Endothelial cell of umbilical vein (primary cell): ENCODE measurements around the gene GNB2. TPM values are rescaled to one million over a fixed set of nuclear protein-coding genes. Genes with fewer than 3 reads are reported as not detected.

Experiments used
- BruUV-seq: library from RNA; stranded (reverse); fragments of 400-500 nt; replicated peaks from 2 replicates; lab custom pipeline; 2021; lab: Mats Ljungman, UMichigan
- CTCF ChIA-PET: fragments of 300-600, 350-600 bp; sonication (Branson Sonifier 250); formaldehyde crosslinking; loops from one replicate; lab custom pipeline; 2021; ENCODE audit warnings: antibody characterized with exemption, inconsistent platforms; lab: Charles Lee
- POLR2A ChIA-PET: fragments of 300-600, 350-600 bp; sonication (Branson Sonifier 250); formaldehyde crosslinking; loops from one replicate; lab custom pipeline; 2021; ENCODE audit warnings: antibody characterized with exemption, inconsistent platforms; lab: Charles Lee
- DNase-seq: peaks from one replicate; pipeline ENCODE4 v3.0.0-alpha.2; 2011; ENCODE audit warnings: low read depth, low spot score
- FAIRE-seq: peaks from 2 replicates; lab custom pipeline; 2011; peaks lifted over from hg19 to GRCh38; lab: Jason Lieb, UNC
- H2AFZ ChIP-seq: 2 replicates; pipeline ENCODE4 v1.6.0; 2012; ENCODE audit warnings: low read depth, low read length, control low read depth, inconsistent platforms
- H3K27ac ChIP-seq: 2 replicates; pipeline ENCODE4 v1.5.1; 2011; ENCODE audit warnings: low read depth, mild to moderate bottlenecking, control low read depth, low read length, moderate library complexity; ENCODE audit not compliant: insufficient read depth
- H3K27me3 ChIP-seq, 2 experiments: 2 replicates each; pipeline versions ENCODE4 v1.6.0 to v1.6.1; 2011; ENCODE audit warnings: low read length in 2 of 2, mixed read lengths in 1 of 2; ENCODE audit not compliant: control insufficient read depth in 2 of 2, insufficient read depth in 2 of 2
- H3K36me3 ChIP-seq, 2 experiments: 2 replicates in 1 of 2; 3 replicates in 1 of 2; pipeline ENCODE4 v1.5.1; 2011; ENCODE audit warnings: low read length in 2 of 2, mild to moderate bottlenecking in 1 of 2, moderate library complexity in 1 of 2; ENCODE audit not compliant: control insufficient read depth in 2 of 2, insufficient read depth in 2 of 2; ENCODE audit errors: extremely low read depth in 1 of 2
- H3K4me1 ChIP-seq: 3 replicates; pipeline ENCODE4 v1.5.1; 2011; ENCODE audit warnings: mild to moderate bottlenecking, low read length; ENCODE audit not compliant: control insufficient read depth, insufficient read depth; ENCODE audit errors: extremely low read depth
- H3K4me2 ChIP-seq: 2 replicates; pipeline ENCODE4 v1.6.1; 2011; ENCODE audit warnings: low read length, control low read depth, mixed read lengths; ENCODE audit not compliant: insufficient read depth
- H3K4me3 ChIP-seq, 3 experiments: fragments of 200-600 bp in 1 of 3; sonication (generic), shearing (Covaris generic) in 1 of 3; replicated peaks in 1 of 3; 2 replicates each; pipeline ENCODE4 v1.5.1; 2011 to 2016; ENCODE audit warnings: control low read depth in 3 of 3, low read length in 3 of 3, mild to moderate bottlenecking in 2 of 3, inconsistent platforms in 1 of 3, low read depth in 1 of 3, moderate library complexity in 1 of 3; ENCODE audit not compliant: insufficient read depth in 1 of 3
- H3K79me2 ChIP-seq: 2 replicates; pipeline ENCODE4 v1.6.0; 2012; ENCODE audit warnings: low read length, inconsistent platforms; ENCODE audit not compliant: control insufficient read depth, insufficient read depth
- H3K9ac ChIP-seq: replicated peaks from 2 replicates; pipeline ENCODE3; 2011; ENCODE audit warnings: low read length, control low read depth; ENCODE audit not compliant: insufficient read depth; ENCODE audit errors: extremely low read depth
- H3K9me1 ChIP-seq: replicated peaks from 3 replicates; pipeline ENCODE4 v1.6.0; 2011; ENCODE audit warnings: mild to moderate bottlenecking, low read length; ENCODE audit not compliant: control insufficient read depth, insufficient read depth; ENCODE audit errors: extremely low read depth
- H3K9me3 ChIP-seq: replicated peaks from 2 replicates; pipeline ENCODE4 v1.5.1; 2012; ENCODE audit warnings: low read length, inconsistent platforms; ENCODE audit not compliant: control insufficient read depth, insufficient read depth
- H4K20me1 ChIP-seq: replicated peaks from 2 replicates; pipeline ENCODE3; 2011; ENCODE audit warnings: mild to moderate bottlenecking, low read length; ENCODE audit not compliant: control insufficient read depth, insufficient read depth; ENCODE audit errors: extremely low read depth
- EZH2 ChIP-seq: IDR thresholded peaks from 2 replicates; pipeline ENCODE4 v1.6.1; 2012; ENCODE audit warnings: borderline replicate concordance, low read depth, mild to moderate bottlenecking, moderate library complexity, low read length, inconsistent platforms; ENCODE audit not compliant: severe bottlenecking
- FOS ChIP-seq: IDR thresholded peaks from 2 replicates; pipeline ENCODE4 v1.6.1; 2011; ENCODE audit warnings: mild to moderate bottlenecking, low read length, moderate library complexity, borderline replicate concordance; ENCODE audit not compliant: insufficient read depth
- GATA2 ChIP-seq: IDR thresholded peaks from 2 replicates; pipeline ENCODE4 v1.7.0; 2011; ENCODE audit warnings: low read depth, mild to moderate bottlenecking, moderate library complexity, mixed read lengths, low read length; ENCODE audit not compliant: insufficient read length, insufficient read depth
- JUN ChIP-seq: IDR thresholded peaks from 2 replicates; pipeline ENCODE4 v1.6.1; 2011; ENCODE audit warnings: borderline replicate concordance, low read depth; ENCODE audit not compliant: insufficient read length, insufficient read depth
- MYC ChIP-seq: IDR thresholded peaks from one replicate; pipeline ENCODE4 v1.6.1; 2011; ENCODE audit warnings: mild to moderate bottlenecking, low read depth, low read length
- POLR2A ChIP-seq: IDR thresholded peaks from 2 replicates; pipeline ENCODE4 v1.6.1; 2012; ENCODE audit warnings: low read depth, mild to moderate bottlenecking, control low read depth, low read length
- POLR2AphosphoS5 ChIP-seq: IDR thresholded peaks from 2 replicates; pipeline ENCODE4 v1.6.1; 2012; ENCODE audit warnings: low read depth, mild to moderate bottlenecking, control low read depth, low read length, moderate library complexity; ENCODE audit not compliant: insufficient read depth
- dilution Hi-C: fragments of 300-500 bp; cut with MboI; formaldehyde crosslinking; loops from one replicate; pipeline ENCODE4 v1.15.0; 2019; ENCODE audit warnings: low sequenced_read_pairs; ENCODE audit not compliant: extremely low pct_ligation_motif_present
- intact Hi-C: fragments of 100-400 bp; cut with micrococcal nuclease; formaldehyde crosslinking; loops from one replicate; pipeline ENCODE4 v1.10.0; 2022
- polyA plus RNA-seq, 4 experiments: library from polyadenylated mRNA; depleted of rRNA in 3 of 4; stranded (reverse) in 3 of 4; unstranded in 1 of 4; fragments of >200 nt; gene quantifications; 2 replicates each; pipeline versions ENCODE4 v1.2.1 to v1.2.3, GENCODE V29; 2011 to 2012; ENCODE audit warnings: missing spikeins in 1 of 4
- total RNA-seq: library from RNA; stranded (reverse); gene quantifications from 2 replicates; pipeline ENCODE4 v1.2.3, GENCODE V29; 2021
- TF ChIP-seq, protein P1 (sequence below): IDR thresholded peaks from 2 replicates; pipeline ENCODE4 v1.6.1; 2011; ENCODE audit not compliant: insufficient read depth, insufficient read length
- TF ChIP-seq, protein P2 (sequence below), 2 donors: IDR thresholded peaks; 1 replicate in 1 of 2; 2 replicates in 1 of 2; pipeline ENCODE4 v1.5.1; 2011; ENCODE audit warnings: low read length in 2 of 2, mild to moderate bottlenecking in 2 of 2, moderate library complexity in 2 of 2, control low read depth in 1 of 2, inconsistent platforms in 1 of 2, low read depth in 1 of 2; ENCODE audit not compliant: insufficient read depth in 1 of 2; ENCODE audit errors: extremely low read depth in 1 of 2

The GNB2 gene
- total and polyA plus RNA-seq, 2 donors (not counting 3 experiments of a cell fraction or from before 2014, with no cell fraction given): 297 to 433 TPM

DNA sequence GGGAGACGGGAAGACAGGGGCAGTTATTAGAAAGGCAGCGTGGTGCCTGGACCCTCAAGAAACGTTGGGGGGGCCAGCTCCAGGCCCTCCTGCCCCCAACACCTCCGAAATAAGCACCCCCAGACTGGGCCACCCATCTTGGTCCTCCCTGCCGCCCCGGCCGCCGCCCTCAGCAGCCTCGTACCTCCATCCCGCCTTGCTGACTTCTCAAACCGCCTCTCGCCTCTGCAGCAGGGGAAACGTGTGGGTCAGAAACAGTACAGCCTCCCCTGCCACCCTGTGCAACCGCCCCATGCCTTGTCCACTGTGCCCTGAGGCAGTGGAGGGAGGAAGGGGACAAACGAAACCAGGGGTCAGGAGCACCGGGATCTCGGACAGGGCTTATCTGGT, 13.3 kb downstream of the GNB2 start:
- H3K4me3 ChIP-seq: no peak overlapping the region
- POLR2A ChIA-PET: no interaction called here
- no peaks in the 10 kb centered on the region for H3K27me3 ChIP-seq
- no peak overlapping the region for H3K4me2 ChIP-seq
- H4K20me1 ChIP-seq: peaks cover 2% of the 10 kb centered on the region
- peaks cover 7 to 62% of the 10 kb centered on the region in 2 experiments for H3K36me3 ChIP-seq
- H3K9me3 ChIP-seq: no peaks in the 10 kb centered on the region
- DNase-seq (no peak), FAIRE-seq (no peak)
- no peak overlapping the region for H3K9ac ChIP-seq
- H2AFZ ChIP-seq: no peak overlapping the region
- H3K9me1 ChIP-seq: no peaks in the 10 kb centered on the region
- no peak overlapping the region for H3K27ac ChIP-seq
- no TSS peak for BruUV-seq
- CTCF ChIA-PET: no interaction called here
- dilution Hi-C loops: no loop called here
- intact Hi-C loops: no loop called here
- TF ChIP-seq, protein P1, sequence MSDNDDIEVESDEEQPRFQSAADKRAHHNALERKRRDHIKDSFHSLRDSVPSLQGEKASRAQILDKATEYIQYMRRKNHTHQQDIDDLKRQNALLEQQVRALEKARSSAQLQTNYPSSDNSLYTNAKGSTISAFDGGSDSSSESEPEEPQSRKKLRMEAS: no peak
- TF ChIP-seq POLR2A (no peak), EZH2 (no peak), POLR2AphosphoS5 (no peak), MYC (no peak), GATA2 (no peak), FOS (no peak), JUN (no peak)
- TF ChIP-seq, protein P2, sequence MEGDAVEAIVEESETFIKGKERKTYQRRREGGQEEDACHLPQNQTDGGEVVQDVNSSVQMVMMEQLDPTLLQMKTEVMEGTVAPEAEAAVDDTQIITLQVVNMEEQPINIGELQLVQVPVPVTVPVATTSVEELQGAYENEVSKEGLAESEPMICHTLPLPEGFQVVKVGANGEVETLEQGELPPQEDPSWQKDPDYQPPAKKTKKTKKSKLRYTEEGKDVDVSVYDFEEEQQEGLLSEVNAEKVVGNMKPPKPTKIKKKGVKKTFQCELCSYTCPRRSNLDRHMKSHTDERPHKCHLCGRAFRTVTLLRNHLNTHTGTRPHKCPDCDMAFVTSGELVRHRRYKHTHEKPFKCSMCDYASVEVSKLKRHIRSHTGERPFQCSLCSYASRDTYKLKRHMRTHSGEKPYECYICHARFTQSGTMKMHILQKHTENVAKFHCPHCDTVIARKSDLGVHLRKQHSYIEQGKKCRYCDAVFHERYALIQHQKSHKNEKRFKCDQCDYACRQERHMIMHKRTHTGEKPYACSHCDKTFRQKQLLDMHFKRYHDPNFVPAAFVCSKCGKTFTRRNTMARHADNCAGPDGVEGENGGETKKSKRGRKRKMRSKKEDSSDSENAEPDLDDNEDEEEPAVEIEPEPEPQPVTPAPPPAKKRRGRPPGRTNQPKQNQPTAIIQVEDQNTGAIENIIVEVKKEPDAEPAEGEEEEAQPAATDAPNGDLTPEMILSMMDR (IDR thresholded peaks at IDR 0.05; ENCODE audit: extremely low read depth in 1 of 2, insufficient read depth in 1 of 2, low read depth in 1 of 2, low read length in 2 of 2): no peak
- H3K4me1 ChIP-seq: peaks cover 1% of the 10 kb centered on the region
- H3K79me2 ChIP-seq: peaks cover 29% of the 10 kb centered on the region
